Neural cell (in vitro differentiated cells): ENCODE measurements around the gene FHIT. TPM values are rescaled to one million over a fixed set of nuclear protein-coding genes. Genes with fewer than 3 reads are reported as not detected.

Experiments
- H2AFZ ChIP-seq: fragments of 200-600, 300-800 bp; sonication (generic), shearing (Covaris generic); 2 replicates; pipeline ENCODE4 v1.6.0; 2014; ENCODE audit warnings: low read depth, mild to moderate bottlenecking, antibody characterized with exemption, low read length, moderate library complexity
- H3F3A ChIP-seq: fragments of 200-600 bp; shearing (Covaris generic); 2 replicates; pipeline ENCODE4 v1.6.1; 2016; ENCODE audit warnings: mild to moderate bottlenecking, moderate library complexity, mixed read lengths, antibody characterized with exemption, low read length; ENCODE audit not compliant: insufficient read depth, poor library complexity, severe bottlenecking
- H3K27ac ChIP-seq: fragments of 200-600, 300-800 bp; sonication (generic), shearing (Covaris generic); 2 replicates; pipeline ENCODE4 v1.5.1; 2014; ENCODE audit warnings: mild to moderate bottlenecking, low read length, moderate library complexity
- H3K27me3 ChIP-seq: fragments of 300-800, 200-600 bp; sonication (generic), shearing (Covaris generic); 2 replicates; pipeline ENCODE4 v1.6.0; 2014; ENCODE audit warnings: mild to moderate bottlenecking, low read depth, low read length, moderate library complexity; ENCODE audit not compliant: insufficient read depth
- H3K36me3 ChIP-seq: fragments of 300-800, 200-600 bp; sonication (generic), shearing (Covaris generic); 2 replicates; pipeline ENCODE4 v1.5.1; 2014; ENCODE audit warnings: mild to moderate bottlenecking, antibody characterized with exemption, low read length, moderate library complexity; ENCODE audit not compliant: insufficient read depth
- H3K4me2 ChIP-seq: fragments of 300-800, 200-600 bp; sonication (generic), shearing (Covaris generic); 2 replicates; pipeline ENCODE4 v1.6.0; 2014; ENCODE audit warnings: mild to moderate bottlenecking, low read length
- H3K4me3 ChIP-seq: fragments of 300-800, 200-600 bp; sonication (generic), shearing (Covaris generic); 2 replicates; pipeline ENCODE4 v1.5.1; 2014; ENCODE audit warnings: mild to moderate bottlenecking, low read length, moderate library complexity
- H3K79me2 ChIP-seq: fragments of 200-600 bp; shearing (Covaris generic); replicated peaks from 2 replicates; pipeline ENCODE4 v1.6.0; 2014; ENCODE audit warnings: mild to moderate bottlenecking, low read length, moderate library complexity; ENCODE audit not compliant: insufficient read depth
- H3K9ac ChIP-seq: fragments of 300-800, 200-600 bp; sonication (generic), shearing (Covaris generic); 2 replicates; pipeline ENCODE4 v1.6.1; 2016; ENCODE audit warnings: mild to moderate bottlenecking, low read length, mixed read lengths
- H3K9me2 ChIP-seq: fragments of 200-600 bp; shearing (Covaris generic); 2 replicates; pipeline ENCODE4 v1.6.1; 2016; ENCODE audit warnings: mild to moderate bottlenecking, low read length, mixed read lengths; ENCODE audit not compliant: insufficient read depth
- H3K9me3 ChIP-seq: fragments of 200-600, 300-800 bp; sonication (generic), shearing (Covaris generic); 2 replicates; pipeline ENCODE4 v1.6.1; 2016; ENCODE audit warnings: mild to moderate bottlenecking, mixed run types, low read length, moderate library complexity, mixed read lengths
- H4K20me1 ChIP-seq: fragments of 200-600 bp; shearing (Covaris generic); 2 replicates; pipeline ENCODE4 v1.6.1; 2016; ENCODE audit warnings: mild to moderate bottlenecking, mixed run types; ENCODE audit not compliant: insufficient read depth
- CTCF ChIP-seq: fragments of 450-650 bp; IDR thresholded peaks from 2 replicates; pipeline ENCODE4 v1.5.1; 2014; ENCODE audit warnings: antibody characterized with exemption, mild to moderate bottlenecking, moderate library complexity; ENCODE audit not compliant: poor library complexity, severe bottlenecking
- EP300 ChIP-seq: fragments of 450-650 bp; conservative IDR thresholded peaks from 2 replicates; pipeline ENCODE4 v1.6.1; 2014; ENCODE audit warnings: antibody characterized with exemption, mild to moderate bottlenecking, moderate library complexity; ENCODE audit not compliant: poor library complexity, severe bottlenecking
- EZH2 ChIP-seq: fragments of 200-600, 300-800 bp; shearing (Covaris generic), sonication (generic); IDR thresholded peaks from 2 replicates; pipeline ENCODE4 v1.6.1; 2014; ENCODE audit warnings: antibody characterized with exemption, low read length, borderline replicate concordance, mild to moderate bottlenecking; ENCODE audit not compliant: insufficient read depth, poor library complexity, severe bottlenecking
- MXI1 ChIP-seq: fragments of 450-650 bp; conservative IDR thresholded peaks from 2 replicates; pipeline ENCODE4 v1.6.1; 2014; ENCODE audit warnings: antibody characterized with exemption, mild to moderate bottlenecking; ENCODE audit not compliant: poor library complexity, severe bottlenecking
- POLR2AphosphoS5 ChIP-seq: IDR thresholded peaks from 2 replicates; pipeline ENCODE4 v1.6.1; 2012
- RAD21 ChIP-seq: fragments of 450-650 bp; conservative IDR thresholded peaks from 2 replicates; pipeline ENCODE4 v1.6.1; 2014; ENCODE audit warnings: antibody characterized with exemption, mild to moderate bottlenecking, moderate library complexity
- REST ChIP-seq: IDR thresholded peaks from 2 replicates; pipeline ENCODE4 v1.6.1; 2012; ENCODE audit warnings: borderline replicate concordance
- SMC3 ChIP-seq: fragments of 450-650 bp; conservative IDR thresholded peaks from 2 replicates; pipeline ENCODE4 v1.6.1; 2014; ENCODE audit warnings: antibody characterized with exemption, mild to moderate bottlenecking, moderate library complexity; ENCODE audit not compliant: poor library complexity
- TAF1 ChIP-seq: IDR thresholded peaks from 2 replicates; pipeline ENCODE4 v1.6.1; 2012; ENCODE audit warnings: low read depth
- polyA plus RNA-seq: library from polyadenylated mRNA; depleted of rRNA; stranded (reverse); fragments of >200 nt; gene quantifications from 2 replicates; pipeline ENCODE4 v1.2.3, GENCODE V29; 2014

FHIT gene
- polyA plus RNA-seq, 1 donor from 2014 or later = not detected

GRCh38 chr3:60030982-60031381, 1220.3 kb downstream of the FHIT start:
- H3F3A ChIP-seq = no peaks in the 10 kb centered on the region
- no peak overlapping the region for H2AFZ ChIP-seq
- H3K4me2 ChIP-seq = no peak overlapping the region
- no peaks in the 10 kb centered on the region for H3K27me3 ChIP-seq
- no peaks in the 10 kb centered on the region for H3K9me2 ChIP-seq
- no peaks in the 10 kb centered on the region for H4K20me1 ChIP-seq
- H3K9ac ChIP-seq = no peak overlapping the region
- H3K9me3 ChIP-seq = no peaks in the 10 kb centered on the region
- no peaks in the 10 kb centered on the region for H3K36me3 ChIP-seq
- no peak overlapping the region for H3K27ac ChIP-seq
- no peak overlapping the region for H3K4me3 ChIP-seq
- no peak for TF ChIP-seq EP300
- H3K79me2 ChIP-seq = no peaks in the 10 kb centered on the region

- Histone ChIP-seq H3K36me3 (no peaks in the 10 kb centered on the region), H3K27ac (no peak overlapping the region), H3K27me3 (no peaks in the 10 kb centered on the region), H2AFZ (no peak overlapping the region), H3K4me2 (no peak overlapping the region), H4K20me1 (no peaks in the 10 kb centered on the region), H3K4me3 (no peak overlapping the region), H3K79me2 (no peaks in the 10 kb centered on the region), H3K9me2 (no peaks in the 10 kb centered on the region), H3K9me3 (no peaks in the 10 kb centered on the region), H3K9ac (no peak overlapping the region), H3F3A (no peaks in the 10 kb centered on the region)
- TF ChIP-seq REST = no peak
- TF ChIP-seq EZH2 = no peak
- no peak for TF ChIP-seq CTCF
- TF ChIP-seq EP300 = no peak
- no peak for TF ChIP-seq MXI1
- TF ChIP-seq TAF1 = no peak
- TF ChIP-seq RAD21 = no peak
Observed at GRCh38 chr3:60028233-60028632, 1223.0 kb downstream of the FHIT start.

GRCh38 chr3:60027335-60027734, 1223.9 kb downstream of the FHIT start:
- TF ChIP-seq REST (no peak), POLR2AphosphoS5 (no peak), TAF1 (no peak), SMC3 (no peak), CTCF (no peak), MXI1 (no peak), EP300 (no peak), RAD21 (no peak), EZH2 (no peak)
- Histone ChIP-seq H3K27me3 (no peaks in the 10 kb centered on the region), H3K36me3 (no peaks in the 10 kb centered on the region), H4K20me1 (no peaks in the 10 kb centered on the region), H3K79me2 (no peaks in the 10 kb centered on the region), H3K9ac (no peak overlapping the region), H2AFZ (no peak overlapping the region), H3K4me2 (no peak overlapping the region), H3K27ac (no peak overlapping the region), H3K4me3 (no peak overlapping the region), H3K9me2 (no peaks in the 10 kb centered on the region), H3F3A (no peaks in the 10 kb centered on the region), H3K9me3 (no peaks in the 10 kb centered on the region)
